Activated naive CD4-positive, alpha-beta T cell treated with anti-CD3 and anti-CD28 coated beads for 36 hours (primary cell): ENCODE results near the gene LAMA3. TPM values are rescaled to one million over a fixed set of nuclear protein-coding genes. Genes with fewer than 3 reads are reported as not detected.

ENCODE experiments used
- CTCF ChIA-PET: fragments of 350-600 bp; sonication (Branson Sonifier 250); formaldehyde crosslinking; loops from one replicate; lab custom pipeline; 2021; ENCODE audit warnings: antibody characterized with exemption; lab: Charles Lee
- DNase-seq: peaks from one replicate; pipeline ENCODE4 v3.0.0-alpha.2; 2020
- H3K27ac Mint-ChIP-seq: one replicate; pipeline ENCODE4 v1.8.0; 2021; ENCODE audit warnings: mild to moderate bottlenecking, mixed read lengths
- H3K27me3 Mint-ChIP-seq: one replicate; pipeline ENCODE4 v1.8.0; 2021; ENCODE audit warnings: low read depth, mixed read lengths
- H3K36me3 Mint-ChIP-seq: one replicate; pipeline ENCODE4 v1.8.0; 2021; ENCODE audit warnings: low read depth, mixed read lengths
- H3K4me1 Mint-ChIP-seq: one replicate; pipeline ENCODE4 v1.8.0; 2021; ENCODE audit warnings: low read depth, mixed read lengths
- H3K4me3 Mint-ChIP-seq: one replicate; pipeline ENCODE4 v1.8.0; 2021; ENCODE audit warnings: mild to moderate bottlenecking, moderate library complexity, mixed read lengths
- H3K9me3 Mint-ChIP-seq: one replicate; pipeline ENCODE4 v1.8.0; 2021; ENCODE audit warnings: mixed read lengths
- intact Hi-C: fragments of 100-400 bp; cut with micrococcal nuclease; formaldehyde crosslinking; loops from one replicate; pipeline ENCODE4 v1.15.1; 2023
- total RNA-seq, 2 experiments: library from RNA; stranded (reverse); gene quantifications; one replicate each; pipeline ENCODE4 v1.2.3, GENCODE V29; 2021

The LAMA3 gene
- under 1 TPM; 0.05 to 0.10 TPM for total RNA-seq

GRCh38 chr18:23689031-23689615 lies at the start of gene LAMA3:
Gene LAMA3 (plus strand): TSS chr18:23689453. CDS start chr18:23689684, 231 bp downstream.
- H3K4me3 Mint-ChIP-seq: peak within 1 kb of the TSS; percentile 60
- no peak within 1 kb of the TSS for H3K27ac Mint-ChIP-seq
- H3K9me3 Mint-ChIP-seq: no peaks in the 10 kb centered on the region
- DNase-seq: peak; percentile 40
- peaks cover 31% of the 10 kb centered on the region for H3K27me3 Mint-ChIP-seq
- intact Hi-C loops: loop anchor here (1.0 to 5.0 kb wide), 4 partner anchors 27 to 192 kb away; partner anchors contain the start of gene ANKRD29
- no peaks in the 10 kb centered on the region for H3K36me3 Mint-ChIP-seq
- H3K4me1 Mint-ChIP-seq: peaks cover 5% of the 10 kb centered on the region
- CTCF ChIA-PET: interaction anchor here (0.8 to 1.4 kb wide), 2 partner anchors 15 to 24 kb away, joined by 3 to 5 read pairs; no protein-coding TSS in a partner anchor

DNA sequence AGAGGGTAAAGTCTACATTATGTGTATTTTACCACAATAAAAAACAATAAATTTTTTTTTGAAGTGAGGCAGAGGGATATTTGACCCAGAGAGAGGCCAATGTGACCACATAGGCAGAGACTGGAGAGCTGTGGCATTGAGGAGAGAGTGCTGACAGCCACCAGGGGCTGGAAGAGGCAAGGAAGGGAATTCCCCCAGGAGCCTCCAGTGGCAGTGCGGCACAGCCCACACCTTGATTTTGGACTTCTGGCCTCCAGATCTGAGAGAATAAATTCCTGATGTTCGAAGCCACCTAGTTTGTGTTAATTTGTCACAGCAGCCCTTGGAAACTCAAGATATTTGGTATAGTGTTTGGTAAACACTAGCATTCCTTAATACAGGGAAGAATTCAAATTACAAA lies 49.2 kb upstream of the LAMA3 start:
- intact Hi-C loops: no loop called here
- Mint-ChIP-seq H3K36me3 (no peaks in the 10 kb centered on the region), H3K4me3 (no peak overlapping the region), H3K27ac (no peak overlapping the region), H3K27me3 (no peaks in the 10 kb centered on the region), H3K4me1 (peaks cover 2% of the 10 kb centered on the region), H3K9me3 (peaks cover 2% of the 10 kb centered on the region)
- CTCF ChIA-PET: interaction anchor here (1.5 kb wide), 1 partner anchor 11 kb away, joined by 5 read pairs; no protein-coding TSS in a partner anchor
- no peak for DNase-seq

DNA sequence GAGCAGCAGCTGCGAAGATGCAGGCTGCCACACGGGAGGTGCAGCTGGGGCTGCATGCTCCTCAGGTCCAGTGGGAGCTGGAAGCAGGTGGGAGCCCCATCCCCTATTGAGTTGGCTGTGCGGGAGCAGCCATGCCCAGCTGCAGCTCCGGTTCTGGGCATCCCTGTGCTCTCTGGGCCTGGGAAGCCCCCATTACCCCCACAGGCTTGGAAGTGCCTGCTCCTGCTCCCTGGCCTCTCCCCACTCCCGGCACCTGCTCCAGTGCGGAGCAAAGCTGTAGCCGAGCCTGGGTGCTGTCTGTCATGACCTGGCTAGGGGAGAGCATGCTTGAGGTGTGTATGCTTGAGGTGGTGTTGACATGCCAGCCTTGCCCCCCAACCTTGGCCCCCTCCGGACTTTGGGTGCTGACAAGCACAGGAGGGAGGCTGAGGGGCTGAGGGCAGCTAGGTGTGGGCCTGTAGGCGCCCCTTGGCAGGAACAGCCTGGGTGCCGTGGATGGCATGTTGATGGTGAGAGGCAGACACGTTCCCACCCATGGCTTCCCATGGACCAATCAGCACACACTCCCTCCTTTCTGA lies 48.0 kb upstream of the LAMA3 start:
- H3K9me3 Mint-ChIP-seq: peaks cover 2% of the 10 kb centered on the region
- no peaks in the 10 kb centered on the region for H3K27me3 Mint-ChIP-seq
- no peak overlapping the region for H3K4me3 Mint-ChIP-seq
- intact Hi-C loops: no loop called here
- no peak for DNase-seq
- H3K27ac Mint-ChIP-seq: no peak overlapping the region
- no peaks in the 10 kb centered on the region for H3K4me1 Mint-ChIP-seq
- no peaks in the 10 kb centered on the region for H3K36me3 Mint-ChIP-seq
- CTCF ChIA-PET: interaction anchor here (0.6 kb wide), 1 partner anchor 94 kb away, joined by 3 read pairs; no protein-coding TSS in a partner anchor

DNA sequence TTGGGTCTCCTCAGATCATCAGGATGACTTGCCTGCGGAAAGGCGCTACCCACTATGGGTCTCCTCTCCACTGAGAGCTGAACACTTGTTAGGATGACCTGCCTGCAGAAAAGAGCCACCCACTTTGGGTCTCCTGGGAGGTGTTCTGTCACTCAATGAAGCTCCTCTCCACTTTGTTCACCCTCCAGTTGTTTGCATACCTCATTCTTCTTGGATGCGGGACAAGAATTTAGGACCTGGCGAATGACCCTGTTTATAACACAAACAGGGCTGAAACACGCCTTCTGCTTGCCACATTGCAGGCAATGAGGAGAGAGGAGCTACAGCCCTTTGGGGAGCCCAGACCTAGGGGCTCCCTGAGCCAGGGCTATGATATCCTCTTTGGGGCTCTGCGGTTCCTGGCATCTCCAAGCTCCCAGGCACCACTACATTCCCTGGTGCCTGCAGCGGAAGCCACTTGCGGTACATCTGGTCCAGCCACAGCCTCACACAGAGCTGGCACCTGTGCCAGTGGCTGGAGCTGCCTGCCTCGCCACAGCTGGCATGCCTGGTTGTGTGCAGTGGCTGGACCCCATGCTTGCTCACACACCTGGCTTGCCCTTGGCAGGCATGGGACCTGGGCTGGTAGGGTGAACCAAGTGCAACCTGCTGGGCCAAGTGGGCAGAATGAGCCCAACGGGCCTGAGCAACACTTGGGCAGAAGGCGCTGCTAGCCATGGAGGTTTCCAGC lies 47.2 kb upstream of the LAMA3 start:
- no peak for DNase-seq
- intact Hi-C loops: no loop called here
- no peak overlapping the region for H3K27ac Mint-ChIP-seq
- CTCF ChIA-PET: interaction anchor here (0.7 kb wide), 1 partner anchor 61 kb away, joined by 3 read pairs; no protein-coding TSS in a partner anchor
- H3K27me3 Mint-ChIP-seq: no peaks in the 10 kb centered on the region
- H3K9me3 Mint-ChIP-seq: peaks cover 2% of the 10 kb centered on the region
- H3K4me3 Mint-ChIP-seq: no peak overlapping the region
- H3K36me3 Mint-ChIP-seq: no peaks in the 10 kb centered on the region
- no peaks in the 10 kb centered on the region for H3K4me1 Mint-ChIP-seq

GRCh38 chr18:23643815-23644490 lies 45.3 kb upstream of the LAMA3 start:
- H3K27ac Mint-ChIP-seq: no peak overlapping the region
- no peaks in the 10 kb centered on the region for H3K36me3 Mint-ChIP-seq
- H3K4me1 Mint-ChIP-seq: no peaks in the 10 kb centered on the region
- no peak overlapping the region for H3K4me3 Mint-ChIP-seq
- CTCF ChIA-PET: interaction anchor here (0.9 to 1.1 kb wide), 3 partner anchors 8 to 60 kb away, joined by 3 read pairs; no protein-coding TSS in a partner anchor
- intact Hi-C loops: no loop called here
- peaks cover 2% of the 10 kb centered on the region for H3K9me3 Mint-ChIP-seq
- no peaks in the 10 kb centered on the region for H3K27me3 Mint-ChIP-seq
- no peak for DNase-seq

GRCh38 chr18:23645568-23646175 lies 43.6 kb upstream of the LAMA3 start:
- no peaks in the 10 kb centered on the region for H3K27me3 Mint-ChIP-seq
- DNase-seq: no peak
- H3K27ac Mint-ChIP-seq: no peak overlapping the region
- peaks cover 3% of the 10 kb centered on the region for H3K4me1 Mint-ChIP-seq
- H3K9me3 Mint-ChIP-seq: peaks cover 2% of the 10 kb centered on the region
- CTCF ChIA-PET: interaction anchor here (0.6 kb wide), 1 partner anchor 182 kb away, joined by 5 read pairs; no protein-coding TSS in a partner anchor
- H3K4me3 Mint-ChIP-seq: no peak overlapping the region
- intact Hi-C loops: no loop called here
- H3K36me3 Mint-ChIP-seq: no peaks in the 10 kb centered on the region

DNA sequence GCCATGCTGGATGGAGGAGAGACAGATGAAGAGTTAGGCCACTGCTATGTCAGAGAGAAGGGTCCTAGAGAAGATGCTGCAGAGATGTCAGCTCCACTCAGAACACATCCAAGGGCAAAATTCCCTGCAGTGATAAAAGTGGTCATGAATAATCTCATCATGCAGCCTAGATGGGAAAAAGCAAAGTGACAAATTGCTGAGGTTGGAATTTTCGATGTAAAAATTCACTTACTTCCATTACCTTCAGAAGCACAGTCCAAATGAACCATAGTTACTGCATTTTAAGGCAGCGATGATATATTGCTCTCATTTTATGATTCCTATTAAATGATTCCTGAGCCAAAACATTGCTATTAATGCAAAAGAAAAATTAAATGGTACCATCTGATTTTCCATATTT lies 43.0 kb upstream of the LAMA3 start:
- no peaks in the 10 kb centered on the region for H3K27me3 Mint-ChIP-seq
- no peak overlapping the region for H3K27ac Mint-ChIP-seq
- no peak overlapping the region for H3K4me3 Mint-ChIP-seq
- no peaks in the 10 kb centered on the region for H3K36me3 Mint-ChIP-seq
- CTCF ChIA-PET: no interaction called here
- no peak for DNase-seq
- intact Hi-C loops: no loop called here
- H3K9me3 Mint-ChIP-seq: peaks cover 2% of the 10 kb centered on the region
- peaks cover 3% of the 10 kb centered on the region for H3K4me1 Mint-ChIP-seq

DNA sequence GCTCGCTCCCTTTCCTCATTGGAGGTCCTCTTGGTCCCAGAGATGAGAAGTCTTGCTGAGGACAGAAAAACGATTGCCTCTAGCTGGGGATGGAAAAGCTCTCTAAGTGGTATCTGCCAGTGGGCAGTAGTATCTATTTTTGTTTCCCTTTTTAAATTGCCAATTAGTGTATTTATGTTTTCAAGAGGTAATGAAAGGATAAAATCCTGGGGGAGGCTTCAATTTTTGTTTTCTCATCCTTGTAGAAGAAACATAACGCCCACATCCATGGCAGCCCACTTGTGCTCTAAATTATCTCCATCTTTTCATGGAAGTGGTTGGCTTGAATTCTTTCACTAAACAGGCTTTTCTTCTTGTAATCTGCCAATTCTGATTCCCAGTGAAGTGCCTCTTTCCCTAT lies 40.8 kb upstream of the LAMA3 start:
- no peak for DNase-seq
- peaks cover 3% of the 10 kb centered on the region for H3K4me1 Mint-ChIP-seq
- H3K4me3 Mint-ChIP-seq: no peak overlapping the region
- no peaks in the 10 kb centered on the region for H3K27me3 Mint-ChIP-seq
- CTCF ChIA-PET: interaction anchor here (0.5 kb wide), 1 partner anchor 483 kb away, joined by 4 read pairs; no protein-coding TSS in a partner anchor
- no peak overlapping the region for H3K27ac Mint-ChIP-seq
- H3K9me3 Mint-ChIP-seq: no peaks in the 10 kb centered on the region
- intact Hi-C loops: no loop called here
- no peaks in the 10 kb centered on the region for H3K36me3 Mint-ChIP-seq

DNA sequence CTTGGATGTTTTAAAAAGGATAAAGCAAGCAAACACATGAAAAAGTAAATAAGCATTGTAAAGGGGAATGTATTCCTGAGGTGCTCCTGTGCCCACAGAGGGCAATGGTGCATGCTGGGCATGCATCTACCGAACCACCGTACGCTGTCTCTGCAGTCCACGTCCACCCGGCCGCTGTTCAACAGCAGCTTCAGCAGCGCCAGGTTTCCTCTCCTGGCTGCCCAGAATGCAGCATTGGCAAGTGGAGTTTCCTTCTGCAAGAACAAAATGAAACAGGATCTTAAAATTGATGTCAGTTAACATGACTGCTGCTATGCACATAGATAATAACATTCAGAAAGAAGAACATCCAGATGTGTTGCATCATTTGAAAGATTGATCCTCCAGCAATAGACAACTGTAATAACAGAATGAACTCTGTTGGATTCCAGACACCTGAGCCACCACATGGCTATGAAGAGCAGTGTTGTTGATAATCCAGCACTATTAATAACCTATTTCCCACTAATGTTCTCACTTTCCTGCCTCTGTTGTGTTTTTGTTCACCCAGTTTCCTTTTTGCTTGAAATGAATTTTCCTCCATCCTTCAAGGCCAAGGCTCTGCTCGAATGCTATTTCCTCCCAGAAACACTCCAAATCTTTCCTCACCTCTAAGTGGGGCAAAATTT lies 40.2 kb upstream of the LAMA3 start:
- Mint-ChIP-seq H3K27ac (no peak overlapping the region), H3K4me3 (no peak overlapping the region), H3K36me3 (no peaks in the 10 kb centered on the region), H3K9me3 (no peaks in the 10 kb centered on the region), H3K27me3 (no peaks in the 10 kb centered on the region), H3K4me1 (peaks cover 3% of the 10 kb centered on the region)
- DNase-seq: no peak
- intact Hi-C loops: no loop called here
- CTCF ChIA-PET: interaction anchor here (0.5 kb wide), 1 partner anchor 482 kb away, joined by 4 read pairs; no protein-coding TSS in a partner anchor

DNA sequence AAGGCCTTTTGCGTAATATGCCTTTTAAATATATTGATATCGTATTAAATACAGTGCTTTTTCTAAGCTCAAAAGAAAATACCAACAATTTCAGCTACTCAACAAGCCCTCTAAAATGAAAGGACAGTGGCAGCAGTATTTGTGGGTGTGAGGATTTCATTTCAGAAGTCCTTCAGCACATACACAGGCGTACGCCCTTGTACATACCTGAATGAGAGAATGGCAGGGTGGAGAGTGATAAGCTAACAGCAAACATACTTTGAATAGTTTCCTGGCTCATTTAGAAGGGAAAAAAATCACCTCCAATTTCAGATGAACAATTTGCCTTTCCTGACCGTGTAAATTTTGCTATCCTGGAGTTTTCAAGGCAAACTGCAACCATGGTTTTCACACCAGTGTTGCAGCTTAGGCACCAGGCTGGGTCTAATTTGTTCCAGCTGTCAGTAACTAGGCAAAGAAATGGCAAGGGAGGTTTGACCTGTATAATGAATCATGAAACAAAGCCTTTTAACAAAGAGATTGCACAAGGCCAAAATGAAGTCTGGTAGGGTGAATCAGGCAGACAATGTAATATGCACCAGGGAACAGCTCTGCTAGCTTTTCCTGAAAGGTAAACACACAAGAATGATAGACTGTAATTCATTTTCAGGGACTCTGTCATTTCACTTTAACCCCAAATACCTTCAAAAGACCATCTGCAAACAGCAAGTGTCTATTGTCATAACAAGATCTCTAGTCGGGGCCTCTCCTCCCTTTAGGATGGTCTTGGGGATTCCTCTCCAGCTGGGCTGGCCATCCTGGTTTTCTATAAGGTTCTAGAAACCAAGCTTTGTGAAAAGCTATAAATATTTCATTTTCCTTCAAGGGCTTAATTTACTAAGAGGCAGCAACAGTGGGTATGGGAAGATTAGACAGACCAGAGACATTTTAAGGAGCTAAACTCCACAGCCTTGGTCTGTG lies 38.0 kb upstream of the LAMA3 start:
- Mint-ChIP-seq H3K36me3 (no peaks in the 10 kb centered on the region), H3K27ac (no peak overlapping the region), H3K9me3 (no peaks in the 10 kb centered on the region), H3K4me1 (peaks cover 3% of the 10 kb centered on the region), H3K4me3 (no peak overlapping the region), H3K27me3 (no peaks in the 10 kb centered on the region)
- CTCF ChIA-PET: interaction anchor here (1.2 to 1.5 kb wide), 3 partner anchors 8 to 26 kb away, joined by 3 to 5 read pairs (median 3); no protein-coding TSS in a partner anchor
- no peak for DNase-seq
- intact Hi-C loops: no loop called here
